Measurements from ENCODE around the gene ACSL5. TPM values are rescaled to one million over a fixed set of nuclear protein-coding genes. Genes with fewer than 3 reads are reported as not detected.
"Not testable (repeated sequence)": the region's sequence is repeated elsewhere in the genome, so short reads cannot be mapped to it uniquely, and the experiment has no call there.

Gene ACSL5
- total RNA-seq, 1 donor from 2014 or later: 56.2 TPM

GRCh38 chr10:112375721-112376395 is 1.9 kb downstream of the ACSL5 start:
- peak; percentile 72 to 87 for DNase-seq (ENCODE audit: low read depth in 2 of 2)

GRCh38 chr10:112376396-112376790 is 2.5 kb downstream of the ACSL5 start:
- DNase-seq (ENCODE audit: low read depth in 2 of 2): no peak

- not testable (repeated sequence) for DNase-seq (ENCODE audit: low read depth in 2 of 2)
These were observed 3.2 kb downstream of the ACSL5 start for GRCh38 chr10:112377116-112377515.

GRCh38 chr10:112379635-112380296 is 5.8 kb downstream of the ACSL5 start:
- peak in 1 of 2 donors; percentile 76 for DNase-seq (ENCODE audit: low read depth in 2 of 2)

- DNase-seq (ENCODE audit: low read depth in 2 of 2): no peak
These were observed 8.8 kb downstream of the ACSL5 start for GRCh38 chr10:112382515-112383235.

GRCh38 chr10:112383325-112383724 is 9.4 kb downstream of the ACSL5 start:
- peak in 1 of 2 donors; percentile 65 for DNase-seq (ENCODE audit: low read depth in 2 of 2)

GRCh38 chr10:112384141-112384540 is 10.2 kb downstream of the ACSL5 start:
- DNase-seq (ENCODE audit: low read depth in 2 of 2): no peak

- DNase-seq (ENCODE audit: low read depth in 2 of 2): no peak
These were observed 11.3 kb downstream of the ACSL5 start for GRCh38 chr10:112385201-112385600.

- not testable (repeated sequence) for DNase-seq (ENCODE audit: low read depth in 2 of 2)
These were observed 14.1 kb downstream of the ACSL5 start for GRCh38 chr10:112388056-112388455.

GRCh38 chr10:112388548-112388947 is 14.6 kb downstream of the ACSL5 start:
- DNase-seq (ENCODE audit: low read depth in 2 of 2): no peak

GRCh38 chr10:112389271-112389822 is 15.4 kb downstream of the ACSL5 start:
- DNase-seq (ENCODE audit: low read depth in 2 of 2): peak; percentile 96 to 98

- no peak for DNase-seq (ENCODE audit: low read depth in 2 of 2)
These were observed 16.3 kb downstream of the ACSL5 start for GRCh38 chr10:112390125-112390703.

- no peak for DNase-seq (ENCODE audit: low read depth in 2 of 2)
These were observed 19.4 kb downstream of the ACSL5 start for GRCh38 chr10:112393341-112393740.

GRCh38 chr10:112393827-112394226 is 19.9 kb downstream of the ACSL5 start:
- no peak for DNase-seq (ENCODE audit: low read depth in 2 of 2)

- DNase-seq (ENCODE audit: low read depth in 2 of 2): peak in 1 of 2 donors; percentile 54
These were observed 20.6 kb downstream of the ACSL5 start for GRCh38 chr10:112394475-112394875.

GRCh38 chr10:112395809-112396530 is 22.1 kb downstream of the ACSL5 start:
- no peak for DNase-seq (ENCODE audit: low read depth in 2 of 2)

GRCh38 chr10:112397592-112397991 is 23.7 kb downstream of the ACSL5 start:
- DNase-seq (ENCODE audit: low read depth in 2 of 2): no peak

- DNase-seq (ENCODE audit: low read depth in 2 of 2): no peak
These were observed 29.0 kb downstream of the ACSL5 start for GRCh38 chr10:112402917-112403316.

GRCh38 chr10:112404617-112405016 is 30.7 kb downstream of the ACSL5 start:
- DNase-seq (ENCODE audit: low read depth in 2 of 2): peak; percentile 21 to 61

- DNase-seq (ENCODE audit: low read depth in 2 of 2): not testable (repeated sequence)
These were observed 32.9 kb downstream of the ACSL5 start for GRCh38 chr10:112406806-112407205.

GRCh38 chr10:112407696-112408095 is 33.8 kb downstream of the ACSL5 start:
- DNase-seq (ENCODE audit: low read depth in 2 of 2): no peak
